ENCODE data around the gene SLC38A11.
"Not testable (repeated sequence)": the region's sequence is repeated elsewhere in the genome, so short reads cannot be mapped to it uniquely, and the experiment has no call there.

DNA sequence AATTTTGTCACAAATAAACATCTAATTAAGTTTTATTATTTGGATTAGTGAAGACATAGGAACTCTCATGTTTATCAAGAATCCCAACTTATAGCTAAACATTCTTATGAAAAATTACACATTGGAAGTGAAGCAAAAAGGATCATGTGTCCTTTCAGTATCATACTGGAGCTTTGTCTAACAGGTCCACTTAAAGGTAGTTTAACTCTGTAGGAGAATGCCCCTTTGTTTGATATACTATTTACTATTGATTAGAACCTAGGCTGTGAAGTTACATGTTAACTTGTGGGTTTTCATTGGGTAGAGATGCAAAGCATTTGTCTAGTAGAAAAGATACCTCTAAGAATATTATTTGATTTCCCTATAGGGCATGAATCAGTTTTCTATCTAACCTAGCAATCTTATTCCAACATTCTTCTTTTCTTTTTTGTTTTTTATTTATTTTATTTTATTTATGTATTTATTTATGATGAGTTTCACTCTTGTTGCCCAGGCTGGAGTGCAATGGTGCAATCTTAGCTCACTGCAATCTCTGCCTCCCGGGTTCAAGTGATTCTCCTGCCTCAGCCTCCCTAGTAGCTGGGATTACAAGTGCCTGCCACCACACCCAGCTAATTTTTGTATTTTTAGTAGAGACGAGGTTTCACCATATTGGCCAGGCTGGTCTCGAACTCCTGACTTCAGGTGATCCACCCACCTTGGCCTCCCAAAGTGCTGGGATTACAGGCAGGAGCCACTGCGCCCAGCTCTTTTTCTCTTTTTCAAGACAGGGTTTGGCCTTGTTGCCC lies 95.2 kb downstream of the SLC38A11 start:
- TF ChIP-seq, protein P1, sequence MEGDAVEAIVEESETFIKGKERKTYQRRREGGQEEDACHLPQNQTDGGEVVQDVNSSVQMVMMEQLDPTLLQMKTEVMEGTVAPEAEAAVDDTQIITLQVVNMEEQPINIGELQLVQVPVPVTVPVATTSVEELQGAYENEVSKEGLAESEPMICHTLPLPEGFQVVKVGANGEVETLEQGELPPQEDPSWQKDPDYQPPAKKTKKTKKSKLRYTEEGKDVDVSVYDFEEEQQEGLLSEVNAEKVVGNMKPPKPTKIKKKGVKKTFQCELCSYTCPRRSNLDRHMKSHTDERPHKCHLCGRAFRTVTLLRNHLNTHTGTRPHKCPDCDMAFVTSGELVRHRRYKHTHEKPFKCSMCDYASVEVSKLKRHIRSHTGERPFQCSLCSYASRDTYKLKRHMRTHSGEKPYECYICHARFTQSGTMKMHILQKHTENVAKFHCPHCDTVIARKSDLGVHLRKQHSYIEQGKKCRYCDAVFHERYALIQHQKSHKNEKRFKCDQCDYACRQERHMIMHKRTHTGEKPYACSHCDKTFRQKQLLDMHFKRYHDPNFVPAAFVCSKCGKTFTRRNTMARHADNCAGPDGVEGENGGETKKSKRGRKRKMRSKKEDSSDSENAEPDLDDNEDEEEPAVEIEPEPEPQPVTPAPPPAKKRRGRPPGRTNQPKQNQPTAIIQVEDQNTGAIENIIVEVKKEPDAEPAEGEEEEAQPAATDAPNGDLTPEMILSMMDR (IDR thresholded peaks at IDR 0.05), result not testable (repeated sequence)
- TF ChIP-seq ZFX (IDR thresholded peaks at IDR 0.05; ENCODE audit: borderline replicate concordance), result not testable (repeated sequence)
